ENCODE results near the gene PLPP7.

DNA sequence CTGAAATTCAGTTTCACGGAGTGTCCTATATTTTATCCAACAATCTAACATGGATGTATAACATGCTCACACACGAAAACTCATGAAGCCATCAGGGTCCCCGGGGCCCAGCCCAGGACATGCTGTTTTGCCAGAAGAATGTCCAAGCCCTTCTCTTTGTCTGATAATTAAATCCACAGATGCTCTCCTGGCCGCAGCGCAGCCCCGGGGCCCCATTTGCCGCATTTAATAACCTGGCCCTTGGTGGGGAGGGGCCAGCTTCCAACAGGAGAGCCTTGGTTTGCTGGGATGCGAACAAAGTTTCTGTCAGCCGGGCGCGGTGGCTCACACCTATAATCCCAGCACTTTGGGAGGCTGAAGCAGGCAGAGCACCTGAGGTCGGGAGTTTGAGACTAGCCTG lies 30.0 kb downstream of the PLPP7 start:
- no peak for TF ChIP-seq SREBF2 (IDR thresholded peaks at IDR 0.05)
- TF ChIP-seq ZSCAN20 (CRISPR knock-in tag; IDR thresholded peaks at IDR 0.05), result no peak
- no peak for TF ChIP-seq RFX5 (IDR thresholded peaks at IDR 0.05)

Measured in A549 (cell line).